ENCODE results near the gene PAH.

PAH gene

DNA sequence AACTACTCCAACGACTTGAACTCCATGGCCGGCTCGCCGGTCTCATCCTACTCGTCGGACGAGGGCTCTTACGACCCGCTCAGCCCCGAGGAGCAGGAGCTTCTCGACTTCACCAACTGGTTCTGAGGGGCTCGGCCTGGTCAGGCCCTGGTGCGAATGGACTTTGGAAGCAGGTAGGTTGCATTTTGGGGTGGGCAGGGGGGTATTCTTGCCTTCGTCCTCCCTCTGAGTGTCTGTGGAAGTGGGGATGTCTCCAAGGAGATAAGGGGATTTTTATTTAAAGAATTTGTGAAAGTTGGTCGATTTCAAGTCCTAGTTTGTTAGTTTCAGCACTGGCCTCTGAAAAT, 41.8 kb upstream of the PAH start:
- no peak for ATAC-seq

DNA sequence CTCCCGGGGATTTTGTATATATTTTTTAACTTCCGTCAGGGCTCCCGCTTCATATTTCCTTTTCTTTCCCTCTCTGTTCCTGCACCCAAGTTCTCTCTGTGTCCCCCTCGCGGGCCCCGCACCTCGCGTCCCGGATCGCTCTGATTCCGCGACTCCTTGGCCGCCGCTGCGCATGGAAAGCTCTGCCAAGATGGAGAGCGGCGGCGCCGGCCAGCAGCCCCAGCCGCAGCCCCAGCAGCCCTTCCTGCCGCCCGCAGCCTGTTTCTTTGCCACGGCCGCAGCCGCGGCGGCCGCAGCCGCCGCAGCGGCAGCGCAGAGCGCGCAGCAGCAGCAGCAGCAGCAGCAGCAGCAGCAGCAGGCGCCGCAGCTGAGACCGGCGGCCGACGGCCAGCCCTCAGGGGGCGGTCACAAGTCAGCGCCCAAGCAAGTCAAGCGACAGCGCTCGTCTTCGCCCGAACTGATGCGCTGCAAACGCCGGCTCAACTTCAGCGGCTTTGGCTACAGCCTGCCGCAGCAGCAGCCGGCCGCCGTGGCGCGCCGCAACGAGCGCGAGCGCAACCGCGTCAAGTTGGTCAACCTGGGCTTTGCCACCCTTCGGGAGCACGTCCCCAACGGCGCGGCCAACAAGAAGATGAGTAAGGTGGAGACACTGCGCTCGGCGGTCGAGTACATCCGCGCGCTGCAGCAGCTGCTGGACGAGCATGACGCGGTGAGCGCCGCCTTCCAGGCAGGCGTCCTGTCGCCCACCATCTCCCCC, 41.2 kb upstream of the PAH start:
- TF ChIP-seq TCF4 (CRISPR knock-in tag; IDR thresholded peaks at IDR 0.05; ENCODE audit: borderline replicate concordance), result no peak
- TF ChIP-seq BACH2 (CRISPR knock-in tag; IDR thresholded peaks at IDR 0.05; ENCODE audit: borderline replicate concordance), result no peak
- no peak for TF ChIP-seq ISL1 (CRISPR knock-in tag; IDR thresholded peaks at IDR 0.05)
- TF ChIP-seq TOX (CRISPR knock-in tag; IDR thresholded peaks at IDR 0.05; ENCODE audit: borderline replicate concordance), result no peak
- no peak for TF ChIP-seq ZC3H10 (CRISPR knock-in tag; IDR thresholded peaks at IDR 0.05)
- TF ChIP-seq ZNF70 (CRISPR knock-in tag; IDR thresholded peaks at IDR 0.05), result no peak
- TF ChIP-seq ZNF565 (CRISPR knock-in tag; conservative IDR thresholded peaks at IDR 0.05; ENCODE audit: low read depth), result no peak
- no peak for TF ChIP-seq OSR1 (CRISPR knock-in tag; IDR thresholded peaks at IDR 0.05)
- no peak for TF ChIP-seq ARNTL (CRISPR knock-in tag; IDR thresholded peaks at IDR 0.05; ENCODE audit: borderline replicate concordance, low read depth)
- TF ChIP-seq, protein P1, sequence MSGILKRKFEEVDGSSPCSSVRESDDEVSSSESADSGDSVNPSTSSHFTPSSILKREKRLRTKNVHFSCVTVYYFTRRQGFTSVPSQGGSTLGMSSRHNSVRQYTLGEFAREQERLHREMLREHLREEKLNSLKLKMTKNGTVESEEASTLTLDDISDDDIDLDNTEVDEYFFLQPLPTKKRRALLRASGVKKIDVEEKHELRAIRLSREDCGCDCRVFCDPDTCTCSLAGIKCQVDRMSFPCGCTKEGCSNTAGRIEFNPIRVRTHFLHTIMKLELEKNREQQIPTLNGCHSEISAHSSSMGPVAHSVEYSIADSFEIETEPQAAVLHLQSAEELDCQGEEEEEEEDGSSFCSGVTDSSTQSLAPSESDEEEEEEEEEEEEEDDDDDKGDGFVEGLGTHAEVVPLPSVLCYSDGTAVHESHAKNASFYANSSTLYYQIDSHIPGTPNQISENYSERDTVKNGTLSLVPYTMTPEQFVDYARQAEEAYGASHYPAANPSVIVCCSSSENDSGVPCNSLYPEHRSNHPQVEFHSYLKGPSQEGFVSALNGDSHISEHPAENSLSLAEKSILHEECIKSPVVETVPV (CRISPR knock-in tag; IDR thresholded peaks at IDR 0.05), result no peak
- TF ChIP-seq, protein P2, sequence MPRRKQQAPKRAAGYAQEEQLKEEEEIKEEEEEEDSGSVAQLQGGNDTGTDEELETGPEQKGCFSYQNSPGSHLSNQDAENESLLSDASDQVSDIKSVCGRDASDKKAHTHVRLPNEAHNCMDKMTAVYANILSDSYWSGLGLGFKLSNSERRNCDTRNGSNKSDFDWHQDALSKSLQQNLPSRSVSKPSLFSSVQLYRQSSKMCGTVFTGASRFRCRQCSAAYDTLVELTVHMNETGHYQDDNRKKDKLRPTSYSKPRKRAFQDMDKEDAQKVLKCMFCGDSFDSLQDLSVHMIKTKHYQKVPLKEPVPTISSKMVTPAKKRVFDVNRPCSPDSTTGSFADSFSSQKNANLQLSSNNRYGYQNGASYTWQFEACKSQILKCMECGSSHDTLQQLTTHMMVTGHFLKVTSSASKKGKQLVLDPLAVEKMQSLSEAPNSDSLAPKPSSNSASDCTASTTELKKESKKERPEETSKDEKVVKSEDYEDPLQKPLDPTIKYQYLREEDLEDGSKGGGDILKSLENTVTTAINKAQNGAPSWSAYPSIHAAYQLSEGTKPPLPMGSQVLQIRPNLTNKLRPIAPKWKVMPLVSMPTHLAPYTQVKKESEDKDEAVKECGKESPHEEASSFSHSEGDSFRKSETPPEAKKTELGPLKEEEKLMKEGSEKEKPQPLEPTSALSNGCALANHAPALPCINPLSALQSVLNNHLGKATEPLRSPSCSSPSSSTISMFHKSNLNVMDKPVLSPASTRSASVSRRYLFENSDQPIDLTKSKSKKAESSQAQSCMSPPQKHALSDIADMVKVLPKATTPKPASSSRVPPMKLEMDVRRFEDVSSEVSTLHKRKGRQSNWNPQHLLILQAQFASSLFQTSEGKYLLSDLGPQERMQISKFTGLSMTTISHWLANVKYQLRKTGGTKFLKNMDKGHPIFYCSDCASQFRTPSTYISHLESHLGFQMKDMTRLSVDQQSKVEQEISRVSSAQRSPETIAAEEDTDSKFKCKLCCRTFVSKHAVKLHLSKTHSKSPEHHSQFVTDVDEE (CRISPR knock-in tag; IDR thresholded peaks at IDR 0.05), result no peak
- no peak for TF ChIP-seq GLIS3 (CRISPR knock-in tag; IDR thresholded peaks at IDR 0.05)
- no peak for TF ChIP-seq SNAI2 (CRISPR knock-in tag; IDR thresholded peaks at IDR 0.05)
- ATAC-seq, result peak; percentile 57

More for the DNA sequence above, 41.8 kb upstream of the PAH start:
- TF ChIP-seq CSDC2 (CRISPR knock-in tag; IDR thresholded peaks at IDR 0.05) (no peak), TCF4 (CRISPR knock-in tag; IDR thresholded peaks at IDR 0.05; ENCODE audit: borderline replicate concordance) (no peak), RARB (CRISPR knock-in tag; IDR thresholded peaks at IDR 0.05) (no peak)

DNA sequence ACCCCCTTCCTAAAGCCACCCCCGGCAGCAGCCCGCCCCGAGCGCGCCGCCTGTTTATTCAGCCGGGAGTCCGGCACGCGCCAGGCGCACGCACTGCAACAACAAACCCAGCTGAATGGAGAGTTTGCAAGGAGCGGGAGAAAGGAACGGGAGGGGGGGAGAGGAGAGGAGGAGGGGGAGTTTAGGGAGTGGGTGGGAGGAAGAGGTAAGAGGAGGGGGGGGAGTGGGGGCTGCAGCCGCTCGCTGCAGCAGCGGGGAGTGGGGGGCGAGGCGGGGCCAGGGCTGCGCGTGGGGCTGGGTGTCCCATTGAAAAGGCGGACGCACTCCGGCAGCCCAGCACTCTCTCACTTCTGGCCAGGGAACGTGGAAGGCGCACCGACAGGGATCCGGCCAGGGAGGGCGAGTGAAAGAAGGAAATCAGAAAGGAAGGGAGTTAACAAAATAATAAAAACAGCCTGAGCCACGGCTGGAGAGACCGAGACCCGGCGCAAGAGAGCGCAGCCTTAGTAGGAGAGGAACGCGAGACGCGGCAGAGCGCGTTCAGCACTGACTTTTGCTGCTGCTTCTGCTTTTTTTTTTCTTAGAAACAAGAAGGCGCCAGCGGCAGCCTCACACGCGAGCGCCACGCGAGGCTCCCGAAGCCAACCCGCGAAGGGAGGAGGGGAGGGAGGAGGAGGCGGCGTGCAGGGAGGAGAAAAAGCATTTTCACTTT, 40.5 kb upstream of the PAH start, which contains the start of gene ASCL1:
TSS of gene ASCL1 (plus strand) at position 336 of the 712 bp plus-strand sequence. CDS start 571 bp downstream, outside the sequence.
- ATAC-seq, result peak; percentile 42
- TF ChIP-seq, protein P2 (CRISPR knock-in tag; IDR thresholded peaks at IDR 0.05), result no peak
- TF ChIP-seq ZC3H10 (CRISPR knock-in tag; IDR thresholded peaks at IDR 0.05) (no peak), BACH2 (CRISPR knock-in tag; IDR thresholded peaks at IDR 0.05; ENCODE audit: borderline replicate concordance) (no peak), TCF4 (CRISPR knock-in tag; IDR thresholded peaks at IDR 0.05; ENCODE audit: borderline replicate concordance) (no peak), ZFP3 (CRISPR knock-in tag; IDR thresholded peaks at IDR 0.05) (no peak), CSDC2 (CRISPR knock-in tag; IDR thresholded peaks at IDR 0.05) (no peak)
- TF ChIP-seq, protein P3, sequence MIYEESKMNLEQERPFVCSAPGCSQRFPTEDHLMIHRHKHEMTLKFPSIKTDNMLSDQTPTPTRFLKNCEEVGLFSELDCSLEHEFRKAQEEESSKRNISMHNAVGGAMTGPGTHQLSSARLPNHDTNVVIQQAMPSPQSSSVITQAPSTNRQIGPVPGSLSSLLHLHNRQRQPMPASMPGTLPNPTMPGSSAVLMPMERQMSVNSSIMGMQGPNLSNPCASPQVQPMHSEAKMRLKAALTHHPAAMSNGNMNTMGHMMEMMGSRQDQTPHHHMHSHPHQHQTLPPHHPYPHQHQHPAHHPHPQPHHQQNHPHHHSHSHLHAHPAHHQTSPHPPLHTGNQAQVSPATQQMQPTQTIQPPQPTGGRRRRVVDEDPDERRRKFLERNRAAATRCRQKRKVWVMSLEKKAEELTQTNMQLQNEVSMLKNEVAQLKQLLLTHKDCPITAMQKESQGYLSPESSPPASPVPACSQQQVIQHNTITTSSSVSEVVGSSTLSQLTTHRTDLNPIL (CRISPR knock-in tag; IDR thresholded peaks at IDR 0.05; ENCODE audit: low read depth), result no peak
- TF ChIP-seq, protein P4, sequence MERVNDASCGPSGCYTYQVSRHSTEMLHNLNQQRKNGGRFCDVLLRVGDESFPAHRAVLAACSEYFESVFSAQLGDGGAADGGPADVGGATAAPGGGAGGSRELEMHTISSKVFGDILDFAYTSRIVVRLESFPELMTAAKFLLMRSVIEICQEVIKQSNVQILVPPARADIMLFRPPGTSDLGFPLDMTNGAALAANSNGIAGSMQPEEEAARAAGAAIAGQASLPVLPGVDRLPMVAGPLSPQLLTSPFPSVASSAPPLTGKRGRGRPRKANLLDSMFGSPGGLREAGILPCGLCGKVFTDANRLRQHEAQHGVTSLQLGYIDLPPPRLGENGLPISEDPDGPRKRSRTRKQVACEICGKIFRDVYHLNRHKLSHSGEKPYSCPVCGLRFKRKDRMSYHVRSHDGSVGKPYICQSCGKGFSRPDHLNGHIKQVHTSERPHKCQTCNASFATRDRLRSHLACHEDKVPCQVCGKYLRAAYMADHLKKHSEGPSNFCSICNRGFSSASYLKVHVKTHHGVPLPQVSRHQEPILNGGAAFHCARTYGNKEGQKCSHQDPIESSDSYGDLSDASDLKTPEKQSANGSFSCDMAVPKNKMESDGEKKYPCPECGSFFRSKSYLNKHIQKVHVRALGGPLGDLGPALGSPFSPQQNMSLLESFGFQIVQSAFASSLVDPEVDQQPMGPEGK (CRISPR knock-in tag; IDR thresholded peaks at IDR 0.05; ENCODE audit: borderline replicate concordance), result no peak
